Measurements from ENCODE around the gene KATNB1. TPM values are rescaled to one million over a fixed set of nuclear protein-coding genes. Genes with fewer than 3 reads are reported as not detected.
"Not testable (repeated sequence)": the region's sequence is repeated elsewhere in the genome, so short reads cannot be mapped to it uniquely, and the experiment has no call there.

Gene KATNB1
- total RNA-seq, 4 donors from 2014 or later: 16.8 to 30.2 (median 21.0) TPM

GRCh38 chr16:57775661-57776469 is 40.3 kb downstream of the KATNB1 start:
- intact Hi-C loops (cut with DNase I): no loop called here
- no peak for TF ChIP-seq POLR2A (IDR thresholded peaks at IDR 0.05)
- peak in 3 of 6 experiments; percentile 4 to 17 (median 11) for TF ChIP-seq CTCF (IDR thresholded peaks at IDR 0.05)
- no peaks in the 10 kb centered on the region for H3K27me3 ChIP-seq
- no peak overlapping the region for H3K27ac ChIP-seq
- H3K4me3 ChIP-seq: no peak overlapping the region
- DNase-seq: no peak
- peaks cover 3 to 48% (median 5%) of the 10 kb centered on the region in 3 donors for H3K36me3 ChIP-seq
- WGBS, 2 donors: 60 to 78% methylated on average over 7 to 13 of the region's 23 CpGs
- no peaks in the 10 kb centered on the region for H3K4me1 ChIP-seq
- H3K9me3 ChIP-seq: no peaks in the 10 kb centered on the region

- TF ChIP-seq CTCF (IDR thresholded peaks at IDR 0.05) (no peak), POLR2A (IDR thresholded peaks at IDR 0.05) (no peak)
- no peaks in the 10 kb centered on the region for H3K4me1 ChIP-seq
- H3K9me3 ChIP-seq: no peaks in the 10 kb centered on the region
- H3K36me3 ChIP-seq: peaks cover 0 to 25% (median 5%) of the 10 kb centered on the region in 3 donors
- 84 to 90% methylated on average over 5 of the region's 5 CpGs for WGBS, 2 donors
- intact Hi-C loops (cut with DNase I): no loop called here
- no peak for DNase-seq
- no peak overlapping the region for H3K4me3 ChIP-seq
- no peak overlapping the region for H3K27ac ChIP-seq
- H3K27me3 ChIP-seq: no peaks in the 10 kb centered on the region
Observed at GRCh38 chr16:57778658-57779057, 43.1 kb downstream of the KATNB1 start.

- intact Hi-C loops (cut with DNase I); H3K27ac ChIP-seq; H3K4me3 ChIP-seq; DNase-seq; H3K4me1 ChIP-seq; H3K9me3 ChIP-seq; H3K27me3 ChIP-seq: not testable (repeated sequence)
- peaks cover 0 to 30% (median 5%) of the 10 kb centered on the region in 3 donors for H3K36me3 ChIP-seq
- 74 to 81% methylated on average over 5 of the region's 5 CpGs for WGBS, 2 donors
Observed at GRCh38 chr16:57779836-57780235, 44.3 kb downstream of the KATNB1 start.

GRCh38 chr16:57781349-57781740 is 45.8 kb downstream of the KATNB1 start:
- TF ChIP-seq CTCF (IDR thresholded peaks at IDR 0.05): no peak
- TF ChIP-seq POLR2A (IDR thresholded peaks at IDR 0.05): no peak
- Histone ChIP-seq H3K4me1 (peaks cover 0 to 2% (median 1%) of the 10 kb centered on the region in 3 donors), H3K27me3 (no peaks in the 10 kb centered on the region), H3K27ac (no peak overlapping the region), H3K4me3 (no peak overlapping the region), H3K9me3 (no peaks in the 10 kb centered on the region), H3K36me3 (peaks cover 0 to 26% (median 0%) of the 10 kb centered on the region in 3 donors)
- DNase-seq: no peak
- intact Hi-C loops (cut with DNase I): no loop called here
- 83 to 100% methylated on average over 1 of the region's 1 CpG for WGBS, 2 donors

- no peak overlapping the region for H3K4me3 ChIP-seq
- H3K36me3 ChIP-seq: peaks cover 0 to 23% (median 0%) of the 10 kb centered on the region in 3 donors
- intact Hi-C loops (cut with DNase I): no loop called here
- H3K9me3 ChIP-seq: no peaks in the 10 kb centered on the region
- no peak for TF ChIP-seq CTCF (IDR thresholded peaks at IDR 0.05)
- no peak for TF ChIP-seq POLR2A (IDR thresholded peaks at IDR 0.05)
- no peaks in the 10 kb centered on the region for H3K27me3 ChIP-seq
- H3K4me1 ChIP-seq: peaks cover 0 to 8% (median 8%) of the 10 kb centered on the region in 3 donors
- no peak overlapping the region for H3K27ac ChIP-seq
- no peak for DNase-seq
- WGBS, 2 donors: 83 to 89% methylated on average over 5 to 7 of the region's 10 CpGs
Observed at GRCh38 chr16:57781741-57782606, 46.4 kb downstream of the KATNB1 start.

GRCh38 chr16:57782607-57783055 is 47.1 kb downstream of the KATNB1 start:
- Histone ChIP-seq H3K4me1 (peaks cover 6 to 15% (median 14%) of the 10 kb centered on the region in 3 donors), H3K36me3 (peaks cover 0 to 28% (median 0%) of the 10 kb centered on the region in 3 donors)
- DNase-seq; H3K4me3 ChIP-seq; intact Hi-C loops (cut with DNase I); H3K27me3 ChIP-seq; H3K9me3 ChIP-seq; H3K27ac ChIP-seq: not testable (repeated sequence)
- WGBS, 2 donors: 86 to 94% methylated on average over 11 of the region's 11 CpGs
